ENCODE results near the gene TAGAP. TPM values are rescaled to one million over a fixed set of nuclear protein-coding genes. Genes with fewer than 3 reads are reported as not detected.

Gene TAGAP
- total and polyA plus RNA-seq, 9 of the 15 experiments (the other 6 are each of a cell fraction or from before 2014, with no cell fraction given): 0.07 TPM; not detected in 8

DNA sequence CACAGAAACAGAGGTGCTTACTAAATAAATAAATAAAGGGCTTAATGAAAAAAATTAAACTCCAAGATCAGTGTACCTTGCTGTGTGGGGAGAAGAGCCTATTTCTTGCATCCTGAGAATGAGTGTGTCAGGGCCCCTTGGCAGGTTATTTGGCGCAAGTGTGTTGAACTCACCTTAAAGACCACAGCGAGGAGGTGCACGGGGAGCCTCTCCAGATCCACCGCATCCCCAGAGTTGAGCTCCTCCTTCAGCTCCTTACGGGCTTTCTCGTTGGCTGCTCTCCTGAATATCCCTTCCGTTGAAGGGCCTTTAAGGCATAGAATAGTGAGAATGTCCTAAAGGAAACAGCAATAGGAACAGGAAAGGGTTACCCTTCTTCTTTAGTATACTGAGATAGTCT is 3.6 kb downstream of the TAGAP start:
- Histone ChIP-seq H3K79me2 (ENCODE audit: control insufficient read depth, insufficient read depth, low read length) (no peaks in the 10 kb centered on the region), H3K9me1 (ENCODE audit: control insufficient read depth, insufficient read depth, low read length) (no peaks in the 10 kb centered on the region), H3K27ac (ENCODE audit: extremely low read depth, low read depth, low read length) (no peak overlapping the region), H3K36me3 (ENCODE audit: control insufficient read depth, insufficient read depth, low read length) (no peaks in the 10 kb centered on the region), H3K9me3 (replicated peaks; ENCODE audit: control insufficient read depth, insufficient read depth, low read depth, low read length) (no peaks in the 10 kb centered on the region), H4K20me1 (replicated peaks; ENCODE audit: control insufficient read depth, insufficient read depth, low read length) (no peaks in the 10 kb centered on the region), H3K9ac (ENCODE audit: insufficient read depth in 1 of 2, low read depth in 2 of 2, low read length in 2 of 2) (no peak overlapping the region), H2AFZ (ENCODE audit: low read depth, low read length) (no peak overlapping the region), H3K27me3 (ENCODE audit: control insufficient read depth in 2 of 2, insufficient read depth in 2 of 2, low read length in 2 of 2) (peaks cover 56 to 60% of the 10 kb centered on the region in 2 experiments), H3K4me3 (no peak overlapping the region), H3K4me1 (replicated peaks in 1 of 2; ENCODE audit: control insufficient read depth in 2 of 2, insufficient read depth in 2 of 2, low read length in 2 of 2) (no peaks in the 10 kb centered on the region), H3K4me2 (ENCODE audit: insufficient read depth, low read length) (no peak overlapping the region)
- no peak for DNase-seq (ENCODE audit: extremely low read depth in 1 of 4, low spot score in 3 of 4)
- ATAC-seq: no peak
- TF ChIP-seq, protein P1, sequence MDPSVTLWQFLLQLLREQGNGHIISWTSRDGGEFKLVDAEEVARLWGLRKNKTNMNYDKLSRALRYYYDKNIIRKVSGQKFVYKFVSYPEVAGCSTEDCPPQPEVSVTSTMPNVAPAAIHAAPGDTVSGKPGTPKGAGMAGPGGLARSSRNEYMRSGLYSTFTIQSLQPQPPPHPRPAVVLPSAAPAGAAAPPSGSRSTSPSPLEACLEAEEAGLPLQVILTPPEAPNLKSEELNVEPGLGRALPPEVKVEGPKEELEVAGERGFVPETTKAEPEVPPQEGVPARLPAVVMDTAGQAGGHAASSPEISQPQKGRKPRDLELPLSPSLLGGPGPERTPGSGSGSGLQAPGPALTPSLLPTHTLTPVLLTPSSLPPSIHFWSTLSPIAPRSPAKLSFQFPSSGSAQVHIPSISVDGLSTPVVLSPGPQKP (CRISPR knock-in tag; IDR thresholded peaks at IDR 0.05): no peak
- TF ChIP-seq NR2C1 (IDR thresholded peaks at IDR 0.05) (no peak), NR2C1 (tag; IDR thresholded peaks at IDR 0.05) (no peak), ARNT (IDR thresholded peaks at IDR 0.05) (no peak), ZNF23 (CRISPR knock-in tag; IDR thresholded peaks at IDR 0.05) (no peak), NCOA4 (IDR thresholded peaks at IDR 0.05; ENCODE audit: partially characterized antibody) (no peak), RAD51 (IDR thresholded peaks at IDR 0.05; ENCODE audit: borderline replicate concordance, low read depth) (no peak), OTX1 (CRISPR knock-in tag; IDR thresholded peaks at IDR 0.05) (no peak)
- TF ChIP-seq, protein P2, sequence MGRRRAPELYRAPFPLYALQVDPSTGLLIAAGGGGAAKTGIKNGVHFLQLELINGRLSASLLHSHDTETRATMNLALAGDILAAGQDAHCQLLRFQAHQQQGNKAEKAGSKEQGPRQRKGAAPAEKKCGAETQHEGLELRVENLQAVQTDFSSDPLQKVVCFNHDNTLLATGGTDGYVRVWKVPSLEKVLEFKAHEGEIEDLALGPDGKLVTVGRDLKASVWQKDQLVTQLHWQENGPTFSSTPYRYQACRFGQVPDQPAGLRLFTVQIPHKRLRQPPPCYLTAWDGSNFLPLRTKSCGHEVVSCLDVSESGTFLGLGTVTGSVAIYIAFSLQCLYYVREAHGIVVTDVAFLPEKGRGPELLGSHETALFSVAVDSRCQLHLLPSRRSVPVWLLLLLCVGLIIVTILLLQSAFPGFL (CRISPR knock-in tag; IDR thresholded peaks at IDR 0.05): no peak
- TF ChIP-seq, protein P3, sequence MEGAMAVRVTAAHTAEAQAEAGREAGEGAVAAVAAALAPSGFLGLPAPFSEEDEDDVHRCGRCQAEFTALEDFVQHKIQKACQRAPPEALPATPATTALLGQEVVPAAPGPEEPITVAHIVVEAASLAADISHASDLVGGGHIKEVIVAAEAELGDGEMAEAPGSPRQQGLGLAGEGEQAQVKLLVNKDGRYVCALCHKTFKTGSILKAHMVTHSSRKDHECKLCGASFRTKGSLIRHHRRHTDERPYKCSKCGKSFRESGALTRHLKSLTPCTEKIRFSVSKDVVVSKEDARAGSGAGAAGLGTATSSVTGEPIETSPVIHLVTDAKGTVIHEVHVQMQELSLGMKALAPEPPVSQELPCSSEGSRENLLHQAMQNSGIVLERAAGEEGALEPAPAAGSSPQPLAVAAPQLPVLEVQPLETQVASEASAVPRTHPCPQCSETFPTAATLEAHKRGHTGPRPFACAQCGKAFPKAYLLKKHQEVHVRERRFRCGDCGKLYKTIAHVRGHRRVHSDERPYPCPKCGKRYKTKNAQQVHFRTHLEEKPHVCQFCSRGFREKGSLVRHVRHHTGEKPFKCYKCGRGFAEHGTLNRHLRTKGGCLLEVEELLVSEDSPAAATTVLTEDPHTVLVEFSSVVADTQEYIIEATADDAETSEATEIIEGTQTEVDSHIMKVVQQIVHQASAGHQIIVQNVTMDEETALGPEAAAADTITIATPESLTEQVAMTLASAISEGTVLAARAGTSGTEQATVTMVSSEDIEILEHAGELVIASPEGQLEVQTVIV (CRISPR knock-in tag; IDR thresholded peaks at IDR 0.05; ENCODE audit: borderline replicate concordance): no peak
- TF ChIP-seq, protein P4, sequence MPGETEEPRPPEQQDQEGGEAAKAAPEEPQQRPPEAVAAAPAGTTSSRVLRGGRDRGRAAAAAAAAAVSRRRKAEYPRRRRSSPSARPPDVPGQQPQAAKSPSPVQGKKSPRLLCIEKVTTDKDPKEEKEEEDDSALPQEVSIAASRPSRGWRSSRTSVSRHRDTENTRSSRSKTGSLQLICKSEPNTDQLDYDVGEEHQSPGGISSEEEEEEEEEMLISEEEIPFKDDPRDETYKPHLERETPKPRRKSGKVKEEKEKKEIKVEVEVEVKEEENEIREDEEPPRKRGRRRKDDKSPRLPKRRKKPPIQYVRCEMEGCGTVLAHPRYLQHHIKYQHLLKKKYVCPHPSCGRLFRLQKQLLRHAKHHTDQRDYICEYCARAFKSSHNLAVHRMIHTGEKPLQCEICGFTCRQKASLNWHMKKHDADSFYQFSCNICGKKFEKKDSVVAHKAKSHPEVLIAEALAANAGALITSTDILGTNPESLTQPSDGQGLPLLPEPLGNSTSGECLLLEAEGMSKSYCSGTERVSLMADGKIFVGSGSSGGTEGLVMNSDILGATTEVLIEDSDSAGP (CRISPR knock-in tag; IDR thresholded peaks at IDR 0.05): no peak
- ChIA-PET POLR2A (interaction anchor here (1.5 kb wide), 1 partner anchor 20 kb away, joined by 3 read pairs; no protein-coding TSS in a partner anchor), CTCF (ENCODE audit: low intra/inter-chr PET ratio) (no interaction called here)
- FAIRE-seq: no peak
- intact Hi-C loops (cut with micrococcal nuclease) (loop anchor here (5.0 kb wide), 1 partner anchor 339 kb away; no protein-coding TSS in a partner anchor), in situ Hi-C loops (cut with MboI) (loop anchor here (5.0 kb wide), 1 partner anchor 61 kb away; no protein-coding TSS in a partner anchor)
- BruUV-seq (replicated peaks): no TSS peak
- WGBS (ENCODE audit: insufficient coverage, low coverage, missing lambda C conversion rate): 2% methylated on average over 7 of the region's 7 CpGs
